Common myeloid progenitor, CD34-positive (primary cell): ENCODE measurements around the gene NEURL1B.

ENCODE experiments used
- CTCF ChIA-PET: fragments of 350-600 bp; sonication (Branson Sonifier 250); formaldehyde crosslinking; loops from one replicate; lab custom pipeline; 2021; ENCODE audit warnings: antibody characterized with exemption; lab: Charles Lee
- POLR2A ChIA-PET: fragments of 350-600 bp; sonication (Branson Sonifier 250); formaldehyde crosslinking; loops from one replicate; lab custom pipeline; 2021; ENCODE audit warnings: antibody characterized with exemption; lab: Charles Lee
- DNase-seq, 3 donors: peaks; one replicate each; pipeline versions ENCODE4 v3.0.0 to v3.0.0-alpha.2; 2013
- H3K27ac ChIP-seq, 2 experiments: 1 replicate in 1 of 2; 2 replicates in 1 of 2; pipeline ENCODE4 v1.7.0; 2013; ENCODE audit warnings: inconsistent platforms in 2 of 2, low read length in 2 of 2, mild to moderate bottlenecking in 2 of 2, low read depth in 1 of 2, moderate library complexity in 1 of 2; ENCODE audit not compliant: severe bottlenecking in 2 of 2, insufficient read depth in 1 of 2, poor library complexity in 1 of 2
- H3K27me3 ChIP-seq, 5 experiments: replicated peaks in 2 of 5; 1 replicate in 3 of 5; 2 replicates in 2 of 5; pipeline versions ENCODE4 v1.6.1 to v1.7.0; 2013; ENCODE audit warnings: low read length in 4 of 5, mild to moderate bottlenecking in 2 of 5, moderate library complexity in 2 of 5, inconsistent platforms in 1 of 5; ENCODE audit not compliant: insufficient read depth in 5 of 5, control insufficient read depth in 4 of 5
- H3K36me3 ChIP-seq, 4 experiments: 1 replicate in 2 of 4; 2 replicates in 2 of 4; pipeline versions ENCODE4 v1.6.1 to v1.7.0; 2013; ENCODE audit warnings: low read length in 3 of 4, control low read depth in 1 of 4, mild to moderate bottlenecking in 1 of 4; ENCODE audit not compliant: control insufficient read depth in 4 of 4, insufficient read depth in 4 of 4
- H3K4me1 ChIP-seq, 4 experiments: 1 replicate in 3 of 4; 2 replicates in 1 of 4; pipeline versions ENCODE4 v1.6.1 to v1.7.1; 2013; ENCODE audit warnings: low read length in 3 of 4, mild to moderate bottlenecking in 3 of 4, control low read depth in 1 of 4, inconsistent platforms in 1 of 4, moderate library complexity in 1 of 4; ENCODE audit not compliant: control insufficient read depth in 4 of 4, insufficient read depth in 4 of 4; ENCODE audit errors: control extremely low read depth in 1 of 4
- H3K4me3 ChIP-seq, 7 experiments: 1 replicate in 4 of 7; 2 replicates in 3 of 7; pipeline versions ENCODE4 v1.5.1 to v1.7.0; 2013; ENCODE audit warnings: mild to moderate bottlenecking in 7 of 7, low read length in 6 of 7, moderate library complexity in 6 of 7, inconsistent platforms in 2 of 7, low read depth in 2 of 7, control low read depth in 1 of 7; ENCODE audit not compliant: insufficient read depth in 4 of 7, control insufficient read depth in 1 of 7; ENCODE audit errors: extremely low read depth in 1 of 7
- H3K9me3 ChIP-seq, 5 experiments: 1 replicate in 4 of 5; 2 replicates in 1 of 5; pipeline versions ENCODE4 v1.6.1 to v1.7.1; 2013; ENCODE audit warnings: low read length in 4 of 5, mild to moderate bottlenecking in 2 of 5, inconsistent platforms in 1 of 5, low read depth in 1 of 5, moderate library complexity in 1 of 5; ENCODE audit not compliant: control insufficient read depth in 4 of 5, insufficient read depth in 2 of 5; ENCODE audit errors: control extremely low read depth in 1 of 5
- WGBS: methylation state at CpG from one replicate; pipeline ENCODE4 v1.1.5; 2013; ENCODE audit not compliant: insufficient coverage; 5-methylcytosine and 5-hydroxymethylcytosine counted together

Gene NEURL1B

DNA sequence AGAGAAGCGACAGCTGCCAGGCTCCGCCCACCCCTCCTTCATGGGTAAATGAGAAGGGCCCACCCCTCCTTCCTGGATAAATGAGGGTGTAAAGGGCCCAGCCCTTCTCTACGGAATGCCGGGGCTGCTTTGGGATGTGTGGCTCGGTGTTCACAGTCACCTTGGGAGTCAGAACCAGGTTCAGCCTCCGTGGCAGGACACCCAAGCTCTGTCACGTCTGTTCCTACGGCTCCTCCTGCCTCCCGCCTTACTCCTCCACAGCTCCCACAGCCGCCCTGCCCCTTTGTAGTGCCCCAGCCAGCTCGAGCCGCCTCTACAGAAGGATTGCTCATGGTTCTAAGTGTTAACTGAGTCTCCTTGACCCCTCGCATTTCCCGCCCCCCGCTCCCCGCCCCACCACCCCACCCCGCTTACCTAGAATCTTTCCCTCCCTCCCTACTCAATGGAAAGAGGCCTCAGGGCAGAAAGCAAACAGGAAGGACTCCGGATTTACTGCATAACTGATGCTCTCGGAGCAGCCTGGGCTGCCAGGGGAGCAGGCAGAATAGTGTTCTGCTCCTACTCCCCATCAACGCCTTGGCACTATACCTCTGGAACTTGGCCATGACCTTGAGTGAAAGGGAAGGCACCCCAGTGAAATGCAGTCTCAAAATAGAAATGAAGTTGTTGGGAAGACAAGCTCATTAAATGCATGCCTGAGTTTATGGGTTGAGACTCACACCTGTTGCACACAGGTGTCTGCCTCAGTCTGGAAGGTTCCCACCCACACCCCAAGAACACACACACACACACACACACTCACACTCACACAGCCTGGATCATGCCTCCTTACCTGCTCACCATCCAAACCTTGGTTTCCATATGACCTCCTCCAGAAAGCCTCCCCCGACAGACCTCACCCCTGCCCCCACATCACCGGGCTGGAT, 59.6 kb downstream of the NEURL1B start:
- POLR2A ChIA-PET = no interaction called here
- Histone ChIP-seq H3K27me3 (no peaks in the 10 kb centered on the region), H3K4me3 (peak overlapping the region in 1 of 7 experiments; percentile 46), H3K9me3 (no peaks in the 10 kb centered on the region), H3K4me1 (peaks cover 8 to 40% (median 29%) of the 10 kb centered on the region in 4 experiments), H3K27ac (no peak overlapping the region), H3K36me3 (no peaks in the 10 kb centered on the region)
- CTCF ChIA-PET = interaction anchor here (0.7 to 19.2 kb wide), 9 partner anchors 12 to 242 kb away, joined by 3 to 571 read pairs (median 9); no protein-coding TSS in a partner anchor
- DNase-seq = no peak
- WGBS = 56% methylated on average over 9 of the region's 22 CpGs

DNA sequence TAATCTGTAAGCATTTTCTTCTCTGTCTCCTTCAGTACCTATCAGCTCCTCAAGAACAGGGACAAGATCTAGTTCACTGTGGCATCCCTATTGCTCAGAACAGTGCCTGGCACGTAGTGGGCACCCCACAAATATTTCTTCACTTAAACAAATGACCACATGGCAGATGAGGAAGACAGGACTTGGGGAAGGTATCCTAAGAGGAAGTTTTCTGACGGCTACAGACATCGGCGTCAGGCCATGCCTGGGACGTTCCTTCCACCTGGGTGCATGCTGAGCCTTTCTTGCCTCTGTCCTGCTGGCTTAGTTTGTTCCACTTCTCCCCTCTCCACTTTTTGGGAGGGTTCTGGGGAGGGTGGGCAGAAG, 60.2 kb downstream of the NEURL1B start:
- ChIA-PET CTCF (interaction anchor here (1.2 to 19.2 kb wide), 6 partner anchors 11 to 241 kb away, joined by 3 to 571 read pairs (median 16); no protein-coding TSS in a partner anchor), POLR2A (interaction anchor here (1.0 kb wide), 1 partner anchor 37 kb away, joined by 3 read pairs; no protein-coding TSS in a partner anchor)
- peaks cover 8 to 37% (median 29%) of the 10 kb centered on the region in 4 experiments for H3K4me1 ChIP-seq
- peak overlapping the region in 4 of 7 experiments; percentile 22 to 47 (median 34) for H3K4me3 ChIP-seq
- DNase-seq = peak in 2 of 3 donors; percentile 41 to 53
- WGBS = 0% methylated on average over 4 of the region's 5 CpGs
- H3K9me3 ChIP-seq = no peaks in the 10 kb centered on the region
- no peaks in the 10 kb centered on the region for H3K36me3 ChIP-seq
- H3K27ac ChIP-seq = no peak overlapping the region
- H3K27me3 ChIP-seq = no peaks in the 10 kb centered on the region

DNA sequence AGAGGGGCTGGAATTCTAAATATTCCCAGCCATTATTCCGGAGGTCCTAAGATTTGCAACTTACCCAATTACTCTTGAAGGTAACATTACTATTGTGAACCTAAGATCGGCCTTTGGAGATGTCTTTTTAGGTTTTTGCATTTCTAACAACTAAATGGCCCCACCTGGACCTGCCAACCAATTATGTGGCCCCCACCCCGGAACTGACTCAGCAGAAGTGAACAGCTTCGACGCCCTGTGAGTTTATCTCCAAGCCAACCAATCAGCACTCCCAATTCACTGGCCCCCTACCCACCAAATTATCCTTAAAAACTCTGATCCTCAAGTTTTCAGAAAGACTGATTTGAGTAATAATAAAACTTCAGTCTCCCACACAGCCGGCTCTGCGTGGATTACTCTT, 62.9 kb downstream of the NEURL1B start:
- CTCF ChIA-PET = interaction anchor here (0.7 to 19.2 kb wide), 3 partner anchors 8 to 227 kb away, joined by 3 to 571 read pairs (median 207); no protein-coding TSS in a partner anchor
- H3K4me3 ChIP-seq = no peak overlapping the region
- 94% methylated on average over 7 of the region's 7 CpGs for WGBS
- POLR2A ChIA-PET = no interaction called here
- H3K27ac ChIP-seq = no peak overlapping the region
- no peak for DNase-seq
- H3K4me1 ChIP-seq = peaks cover 8 to 30% (median 23%) of the 10 kb centered on the region in 4 experiments
- no peaks in the 10 kb centered on the region for H3K36me3 ChIP-seq
- no peaks in the 10 kb centered on the region for H3K9me3 ChIP-seq
- H3K27me3 ChIP-seq = no peaks in the 10 kb centered on the region

DNA sequence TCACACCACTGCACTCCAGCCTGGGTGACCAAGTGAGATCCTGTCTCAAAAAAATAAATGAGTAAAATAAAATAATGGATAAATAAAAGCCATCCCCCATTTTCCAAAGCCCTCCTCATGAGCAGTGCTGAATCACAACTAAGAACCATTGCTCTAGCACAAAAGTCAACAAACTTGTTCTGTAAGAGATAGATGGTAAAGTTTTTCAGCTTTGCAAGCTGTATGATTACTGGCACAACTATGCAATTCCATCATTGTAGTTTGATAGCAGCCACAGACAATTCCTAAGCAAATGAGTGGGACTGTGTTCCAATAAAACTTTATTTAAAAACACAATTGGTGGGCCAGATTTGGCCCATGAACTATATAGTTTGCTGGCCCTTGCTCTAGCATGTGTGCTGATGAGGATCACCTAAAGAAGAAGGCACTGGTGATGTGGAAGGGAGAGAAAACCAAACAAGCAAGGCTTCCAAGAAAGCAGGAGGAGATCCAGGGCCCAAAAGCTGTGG, 64.6 kb downstream of the NEURL1B start:
- CTCF ChIA-PET = interaction anchor here (1.0 to 19.2 kb wide), 7 partner anchors 9 to 272 kb away, joined by 3 to 571 read pairs (median 4); partner anchors contain the start of gene RPL26L1
- POLR2A ChIA-PET = no interaction called here

DNA sequence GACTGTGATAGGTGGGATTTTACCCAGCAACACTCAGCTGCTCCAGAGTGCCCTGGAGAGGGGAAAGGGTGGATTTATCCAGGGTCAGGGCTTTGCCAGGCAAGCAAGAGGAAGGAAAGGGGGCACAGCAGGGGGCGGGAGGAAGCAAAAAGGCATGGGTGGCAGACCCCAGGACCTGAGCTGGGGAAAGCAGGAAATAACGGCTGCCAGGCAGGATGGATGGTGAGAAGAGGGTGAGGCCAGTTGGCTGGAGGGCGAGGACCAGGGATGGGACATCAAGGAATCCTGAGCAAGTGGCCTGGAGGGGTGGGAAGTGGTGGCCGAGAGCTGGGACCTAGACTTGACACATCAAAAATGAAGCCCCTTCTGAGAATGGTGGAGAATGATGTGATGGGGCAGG, 65.7 kb downstream of the NEURL1B start:
- POLR2A ChIA-PET = interaction anchor here (0.6 kb wide), 1 partner anchor 555 kb away, joined by 3 read pairs; no protein-coding TSS in a partner anchor
- DNase-seq = no peak
- no peak overlapping the region for H3K27ac ChIP-seq
- CTCF ChIA-PET = interaction anchor here (0.7 to 19.2 kb wide), 16 partner anchors 8 to 460 kb away, joined by 3 to 571 read pairs (median 4); no protein-coding TSS in a partner anchor
- H3K9me3 ChIP-seq = no peaks in the 10 kb centered on the region
- H3K36me3 ChIP-seq = no peaks in the 10 kb centered on the region
- H3K27me3 ChIP-seq = no peaks in the 10 kb centered on the region
- 9% methylated on average over 3 of the region's 4 CpGs for WGBS
- H3K4me3 ChIP-seq = no peak overlapping the region
- H3K4me1 ChIP-seq = peaks cover 0 to 11% (median 8%) of the 10 kb centered on the region in 4 experiments

More for the DNA sequence above, 64.6 kb downstream of the NEURL1B start:
- DNase-seq = no peak
- Histone ChIP-seq H3K27ac (no peak overlapping the region), H3K36me3 (no peaks in the 10 kb centered on the region), H3K4me1 (peaks cover 6 to 23% (median 20%) of the 10 kb centered on the region in 4 experiments), H3K9me3 (no peaks in the 10 kb centered on the region), H3K27me3 (no peaks in the 10 kb centered on the region), H3K4me3 (no peak overlapping the region)

DNA sequence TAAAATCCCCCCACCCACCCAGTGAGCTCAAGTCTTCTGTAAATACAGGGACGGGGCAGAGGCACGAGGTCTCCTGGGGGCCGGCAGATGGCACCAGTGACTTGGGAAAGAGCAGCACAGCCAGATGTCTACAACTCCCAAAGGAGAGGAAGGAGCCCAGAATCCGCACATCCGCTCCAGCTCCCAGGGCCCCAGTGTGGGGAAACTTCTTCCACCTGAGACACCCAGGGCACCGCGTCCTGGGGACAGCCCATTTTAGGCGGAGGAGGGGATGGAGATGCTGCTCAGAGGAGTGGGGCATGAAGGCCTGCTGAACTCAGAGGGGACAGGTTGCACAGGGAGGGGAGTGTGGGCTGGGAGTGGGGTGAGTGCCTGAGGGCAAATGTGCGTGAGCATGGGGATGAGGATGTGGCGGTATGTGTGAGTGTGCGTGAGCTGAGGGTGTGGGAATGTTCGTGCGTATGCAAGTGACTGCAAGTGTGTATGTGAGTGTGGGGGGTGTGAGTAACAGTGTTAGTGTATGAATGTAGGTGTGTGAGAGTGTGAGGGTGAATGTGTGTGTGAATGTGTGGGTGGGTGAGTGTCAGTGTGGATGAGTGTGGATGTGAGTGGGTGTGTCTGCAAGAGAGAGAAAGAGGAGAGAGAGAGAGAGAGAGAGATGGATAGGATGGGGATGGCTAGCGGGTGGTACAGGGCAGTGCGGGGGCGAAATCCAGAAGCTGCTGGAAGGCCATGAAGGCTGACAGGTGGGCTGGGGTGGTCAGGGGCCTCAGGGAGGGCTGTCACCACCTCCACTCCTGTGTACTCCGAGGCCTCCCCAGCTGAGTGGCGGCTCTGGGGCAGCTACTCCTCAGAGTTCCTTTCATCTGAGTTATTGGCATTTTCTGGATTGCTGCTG, 66.5 kb downstream of the NEURL1B start:
- H3K4me3 ChIP-seq = no peak overlapping the region
- DNase-seq = peak in 2 of 3 donors; percentile 45 to 47
- peaks cover 0 to 5% (median 2%) of the 10 kb centered on the region in 4 experiments for H3K4me1 ChIP-seq
- no peaks in the 10 kb centered on the region for H3K36me3 ChIP-seq
- H3K27ac ChIP-seq = no peak overlapping the region
- POLR2A ChIA-PET = interaction anchor here (0.6 kb wide), 1 partner anchor 554 kb away, joined by 3 read pairs; no protein-coding TSS in a partner anchor
- WGBS = 65% methylated on average over 17 of the region's 18 CpGs
- no peaks in the 10 kb centered on the region for H3K27me3 ChIP-seq
- H3K9me3 ChIP-seq = no peaks in the 10 kb centered on the region
- CTCF ChIA-PET = interaction anchor here (0.7 to 19.2 kb wide), 16 partner anchors 7 to 459 kb away, joined by 3 to 571 read pairs (median 4); no protein-coding TSS in a partner anchor
